Uterus (tissue), 2 donors: ENCODE results near the gene MYLIP.

ENCODE experiments used
- CTCF ChIP-seq, 4 experiments: fragments of 200-600 bp in 2 of 4; fragments of 450-650 bp in 2 of 4; sonication (generic) in 2 of 4; IDR thresholded peaks; one replicate each; pipeline ENCODE4 v1.5.1; 2016 to 2019; ENCODE audit warnings: antibody characterized with exemption in 4 of 4, mild to moderate bottlenecking in 2 of 4, moderate library complexity in 1 of 4
- POLR2A ChIP-seq, 2 donors: fragments of 450-650 bp; IDR thresholded peaks; one replicate each; pipeline ENCODE4 v1.6.1; 2016; ENCODE audit warnings: antibody characterized with exemption in 2 of 2, mild to moderate bottlenecking in 1 of 2, moderate library complexity in 1 of 2

- TF ChIP-seq CTCF (IDR thresholded peaks at IDR 0.05): peak; percentile 60 to 91 (median 78)
- TF ChIP-seq POLR2A (IDR thresholded peaks at IDR 0.05): peak; percentile 100
Observed at GRCh38 chr6:16128759-16129622, at the start of gene MYLIP.
